Astrocyte of the spinal cord (primary cell): ENCODE results near the gene ATRN.

Experiments
- DNase-seq: peaks from one replicate; pipeline ENCODE4 v3.0.0; 2011; ENCODE audit warnings: low read depth, low spot score
- H3K4me3 ChIP-seq: 2 replicates; pipeline ENCODE4 v1.5.1; 2011; ENCODE audit warnings: low read depth, mild to moderate bottlenecking, low read length, moderate library complexity
- CTCF ChIP-seq: IDR thresholded peaks from 2 replicates; pipeline ENCODE4 v1.5.1; 2012; ENCODE audit warnings: low read depth, mild to moderate bottlenecking, low read length, inconsistent platforms
- in situ Hi-C: cut with HindIII; loops from 2 replicates; pipeline ENCODE4 v1.10.0; 2017; ENCODE audit warnings: low sequenced_read_pairs

ATRN gene

GRCh38 chr20:3572151-3572550 is 101.3 kb downstream of the ATRN start:
- in situ Hi-C loops = no loop called here
- TF ChIP-seq CTCF = no peak
- DNase-seq = no peak
- no peak overlapping the region for H3K4me3 ChIP-seq

- in situ Hi-C loops = no loop called here
- TF ChIP-seq CTCF = no peak
- no peak overlapping the region for H3K4me3 ChIP-seq
- DNase-seq = no peak
Measured at GRCh38 chr20:3576363-3576762, 105.5 kb downstream of the ATRN start.

GRCh38 chr20:3577366-3577765 is 106.5 kb downstream of the ATRN start:
- H3K4me3 ChIP-seq = no peak overlapping the region
- DNase-seq = no peak
- in situ Hi-C loops = no loop called here
- TF ChIP-seq CTCF = no peak

GRCh38 chr20:3580412-3580811 is 109.6 kb downstream of the ATRN start:
- DNase-seq = no peak
- no peak overlapping the region for H3K4me3 ChIP-seq
- no peak for TF ChIP-seq CTCF
- in situ Hi-C loops = no loop called here

GRCh38 chr20:3583765-3584164 is 112.9 kb downstream of the ATRN start:
- in situ Hi-C loops = no loop called here
- no peak for TF ChIP-seq CTCF
- H3K4me3 ChIP-seq = no peak overlapping the region
- no peak for DNase-seq

GRCh38 chr20:3586093-3586492 is 115.3 kb downstream of the ATRN start:
- no peak overlapping the region for H3K4me3 ChIP-seq
- no peak for DNase-seq
- no peak for TF ChIP-seq CTCF
- in situ Hi-C loops = no loop called here

DNA sequence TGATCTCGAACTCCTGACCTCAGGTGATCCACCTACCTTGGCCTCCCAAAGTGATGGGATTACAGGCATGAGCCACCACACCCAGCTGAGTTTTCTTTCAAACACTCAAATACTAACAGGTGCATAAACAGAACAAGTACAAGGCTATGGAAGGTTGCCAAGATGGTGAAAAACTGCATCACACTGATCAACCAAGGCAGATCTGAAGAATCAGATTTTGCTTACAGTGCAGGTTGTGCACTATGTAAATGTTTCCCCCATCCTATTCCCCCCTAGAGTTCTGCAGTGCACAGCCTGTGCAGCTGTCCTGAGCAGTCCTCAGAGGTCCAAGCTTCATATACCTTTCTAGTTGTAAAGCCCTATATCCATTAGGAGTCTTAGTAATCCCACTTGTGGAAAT is 119.3 kb downstream of the ATRN start:
- in situ Hi-C loops = no loop called here
- no peak for TF ChIP-seq CTCF
- no peak overlapping the region for H3K4me3 ChIP-seq
- DNase-seq = no peak
